ENCODE measurements around the gene LRRC31. TPM values are rescaled to one million over a fixed set of nuclear protein-coding genes. Genes with fewer than 3 reads are reported as not detected.
A peak's percentile ranks its signal among the peaks of the same experiment; 100 is the strongest.

Gene LRRC31
- total RNA-seq, 2 experiments from 2014 or later = not detected

DNA sequence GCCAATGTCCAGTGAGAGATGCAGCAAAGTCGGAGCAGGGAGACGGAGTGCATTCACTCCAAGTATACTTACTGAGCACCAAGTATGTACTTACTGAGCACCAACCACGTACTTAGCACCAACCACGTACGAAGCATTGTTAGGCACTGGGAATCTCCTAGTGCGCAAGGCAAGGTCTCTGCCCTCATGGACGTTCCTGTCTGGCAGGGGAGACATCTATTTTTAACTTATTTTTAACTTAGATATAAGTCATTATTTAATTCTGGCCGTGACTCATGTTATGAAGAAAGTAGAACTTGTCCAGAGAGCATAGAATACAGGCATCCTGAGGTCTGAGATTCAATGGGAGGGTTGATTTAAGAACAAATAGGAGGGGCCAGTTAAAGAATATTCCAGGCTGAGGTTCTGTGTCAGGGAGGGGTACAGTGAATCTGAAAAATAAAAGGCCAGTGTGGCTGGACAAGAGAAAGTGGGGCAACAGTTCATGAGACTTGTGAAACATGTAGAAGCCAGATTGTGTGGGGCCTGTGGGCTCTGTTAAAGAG, 9.3 kb upstream of the LRRC31 start:
- Mint-ChIP-seq H3K9me3 (peaks cover 3% of the 10 kb centered on the region), H3K27ac (no peak overlapping the region), H3K4me3 (no peak overlapping the region), H3K4me1 (peaks cover 2% of the 10 kb centered on the region), H3K36me3 (no peaks in the 10 kb centered on the region), H3K27me3 (no peaks in the 10 kb centered on the region)
- DNase-seq = no peak

DNA sequence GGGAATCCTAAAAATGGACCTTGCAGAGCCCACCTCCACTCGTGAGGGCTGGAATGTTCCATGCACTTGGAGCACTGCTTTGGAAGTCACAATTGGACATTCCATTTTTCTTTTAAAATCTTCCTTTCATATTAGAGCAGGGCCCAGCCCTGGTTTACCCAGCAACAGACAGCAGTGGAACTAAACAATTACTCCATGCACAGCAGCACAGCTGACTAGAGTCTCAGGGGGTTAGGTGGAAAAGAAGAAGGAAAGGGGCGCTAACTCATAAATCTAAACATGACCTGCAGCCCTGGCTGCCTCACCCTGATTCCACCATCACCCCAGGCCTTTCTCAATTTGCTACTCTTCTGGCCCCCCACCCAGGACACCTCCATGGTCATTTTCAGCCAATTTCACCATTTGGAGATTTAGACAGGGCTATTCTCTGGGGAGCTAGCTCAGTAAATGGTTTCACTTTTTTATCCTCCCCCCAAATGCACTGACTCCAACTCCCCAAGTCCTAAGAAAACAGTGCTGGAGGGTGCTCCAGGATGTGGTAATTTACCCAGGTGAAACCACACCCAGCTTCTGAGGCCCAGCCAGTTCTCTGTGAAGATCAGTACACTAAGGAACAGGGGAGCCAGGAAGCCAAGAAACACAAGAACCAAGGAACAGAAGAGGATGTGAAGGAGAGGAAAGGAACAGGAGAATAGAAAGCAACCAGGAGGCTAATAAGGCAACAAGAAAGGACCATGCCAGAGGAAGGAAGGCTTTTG, 1.6 kb upstream of the LRRC31 start:
- Mint-ChIP-seq H3K36me3 (no peaks in the 10 kb centered on the region), H3K9me3 (peaks cover 3% of the 10 kb centered on the region), H3K27me3 (no peaks in the 10 kb centered on the region), H3K27ac (peak overlapping the region; percentile 0), H3K4me3 (no peak overlapping the region), H3K4me1 (peaks cover 14% of the 10 kb centered on the region)
- peak; percentile 12 for DNase-seq

DNA sequence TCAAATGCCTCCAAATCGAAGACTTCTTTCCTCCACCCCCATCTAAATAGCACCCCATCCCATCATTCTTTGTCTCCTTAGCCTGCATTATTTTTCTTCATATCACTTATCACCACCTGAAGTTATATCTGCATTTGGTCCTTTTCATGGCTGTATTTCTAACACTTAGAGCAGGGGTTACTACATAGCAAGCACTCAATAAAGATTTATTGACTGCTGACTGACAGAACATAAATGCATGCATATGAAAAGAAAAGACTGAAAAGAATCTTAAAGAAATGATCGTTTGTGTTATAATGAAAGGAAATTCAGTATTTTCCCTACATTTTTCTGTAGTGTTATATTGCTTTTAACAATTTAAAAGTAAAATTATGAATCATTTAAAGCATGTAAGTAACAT, 1.4 kb downstream of the LRRC31 start:
- Mint-ChIP-seq H3K4me1 (peaks cover 31% of the 10 kb centered on the region), H3K4me3 (no peak overlapping the region), H3K27me3 (no peaks in the 10 kb centered on the region), H3K9me3 (no peaks in the 10 kb centered on the region), H3K36me3 (no peaks in the 10 kb centered on the region), H3K27ac (no peak overlapping the region)
- DNase-seq = no peak

DNA sequence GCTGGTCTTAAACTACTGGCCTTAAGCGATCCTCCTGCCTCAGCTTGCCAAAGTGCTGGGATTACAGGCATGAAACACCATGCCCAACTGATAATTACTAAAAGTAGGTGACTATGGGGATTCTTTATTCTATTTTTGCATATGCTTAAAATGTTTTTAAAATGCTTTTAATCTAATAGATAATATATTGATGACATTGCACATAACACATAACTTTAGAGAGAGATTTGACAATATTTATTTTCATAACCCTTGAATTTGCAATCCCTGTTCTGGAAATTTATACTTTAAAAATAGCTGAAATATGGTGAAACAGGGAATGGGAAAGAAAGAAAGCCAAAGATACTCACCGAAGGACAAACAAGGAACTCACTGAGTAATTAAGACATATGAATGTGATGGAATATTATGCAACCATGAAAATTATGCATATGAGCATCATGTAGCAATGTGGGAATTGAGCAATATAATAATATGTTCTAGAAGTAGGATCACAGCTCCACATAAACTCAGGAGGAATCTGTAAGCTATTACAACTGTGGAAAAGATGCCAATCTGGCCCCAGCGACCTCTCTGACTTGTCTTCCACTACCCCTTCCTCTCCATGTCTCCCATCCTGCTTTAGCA, 2.0 kb downstream of the LRRC31 start:
- no peak overlapping the region for H3K4me3 Mint-ChIP-seq
- H3K27ac Mint-ChIP-seq = no peak overlapping the region
- H3K4me1 Mint-ChIP-seq = peaks cover 31% of the 10 kb centered on the region
- H3K36me3 Mint-ChIP-seq = no peaks in the 10 kb centered on the region
- no peaks in the 10 kb centered on the region for H3K27me3 Mint-ChIP-seq
- no peak for DNase-seq
- H3K9me3 Mint-ChIP-seq = no peaks in the 10 kb centered on the region

DNA sequence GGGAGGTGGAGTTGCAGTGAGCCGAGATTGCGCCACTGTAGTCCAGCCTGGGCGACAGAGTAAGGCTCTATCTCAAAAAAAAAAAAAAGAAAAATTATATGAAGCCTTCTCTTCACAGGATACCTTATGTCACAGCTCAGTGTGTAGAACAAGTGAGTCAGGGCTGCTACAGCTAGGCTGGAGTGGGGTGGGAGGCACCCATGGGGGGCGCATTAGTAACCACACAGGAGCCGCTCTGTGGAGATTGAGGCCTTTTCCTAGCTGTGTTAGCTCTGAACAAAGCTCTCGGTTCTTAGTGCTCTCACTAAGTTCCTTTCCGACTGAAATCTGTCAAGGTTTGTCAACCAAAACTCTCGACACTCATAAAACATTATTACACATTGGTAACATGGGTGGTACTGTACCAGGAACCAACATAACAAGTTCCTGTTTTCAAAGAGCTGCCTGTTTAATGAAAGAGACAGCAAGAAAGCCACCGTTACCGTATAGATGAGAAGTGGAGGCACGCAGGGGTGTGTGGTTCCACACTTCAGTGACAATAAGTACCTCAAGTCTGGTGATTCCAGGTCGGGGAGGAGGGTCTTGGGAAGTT, 4.5 kb downstream of the LRRC31 start:
- Mint-ChIP-seq H3K27me3 (peaks cover 3% of the 10 kb centered on the region), H3K4me3 (no peak overlapping the region), H3K4me1 (peaks cover 21% of the 10 kb centered on the region), H3K27ac (peak overlapping the region; percentile 16), H3K36me3 (no peaks in the 10 kb centered on the region), H3K9me3 (no peaks in the 10 kb centered on the region)
- peak; percentile 42 for DNase-seq

DNA sequence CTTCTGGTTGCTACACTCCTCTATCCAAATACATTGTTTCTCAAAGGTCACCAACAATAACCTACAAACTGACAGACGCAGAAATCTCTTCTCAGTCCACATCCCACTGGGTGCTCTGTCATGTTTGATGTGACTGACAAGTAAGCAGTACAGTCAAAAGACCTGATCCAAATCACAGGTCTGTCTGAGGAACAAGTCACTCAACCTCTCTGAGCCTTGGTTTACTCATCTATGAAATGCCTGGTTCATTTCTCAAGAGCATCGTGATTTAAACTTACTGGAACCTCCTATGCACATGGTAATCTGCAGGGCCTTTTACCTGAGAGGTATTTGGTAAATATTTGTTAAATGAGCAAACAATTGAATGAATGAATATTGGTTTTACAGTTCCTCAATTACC, 5.5 kb downstream of the LRRC31 start:
- Mint-ChIP-seq H3K4me3 (no peak overlapping the region), H3K9me3 (no peaks in the 10 kb centered on the region), H3K27ac (no peak overlapping the region), H3K27me3 (peaks cover 3% of the 10 kb centered on the region), H3K36me3 (no peaks in the 10 kb centered on the region), H3K4me1 (peaks cover 17% of the 10 kb centered on the region)
- no peak for DNase-seq

DNA sequence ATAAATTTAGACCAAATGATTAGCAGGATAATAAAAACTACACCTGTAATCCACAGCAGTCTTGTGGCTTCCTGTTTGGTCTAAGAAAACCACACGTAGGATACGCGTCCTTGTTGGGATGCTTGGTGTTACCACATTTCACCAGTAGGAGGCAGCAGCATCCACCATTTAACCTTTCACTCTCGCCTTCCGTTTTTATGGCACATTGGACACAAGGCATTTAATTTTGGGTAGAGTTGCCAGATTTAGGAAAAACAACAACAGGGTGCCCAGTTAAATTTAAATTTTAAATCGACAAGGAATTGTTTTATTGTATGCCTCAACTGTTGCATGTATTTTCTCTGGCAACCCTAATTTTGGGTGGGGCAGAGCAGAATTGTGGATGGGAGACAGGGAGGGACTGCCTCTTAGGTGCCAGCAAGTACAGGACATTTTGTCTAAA, 6.3 kb downstream of the LRRC31 start:
- Mint-ChIP-seq H3K4me3 (no peak overlapping the region), H3K36me3 (no peaks in the 10 kb centered on the region), H3K27ac (no peak overlapping the region), H3K9me3 (no peaks in the 10 kb centered on the region), H3K27me3 (peaks cover 3% of the 10 kb centered on the region), H3K4me1 (peaks cover 17% of the 10 kb centered on the region)
- peak; percentile 54 for DNase-seq

DNA sequence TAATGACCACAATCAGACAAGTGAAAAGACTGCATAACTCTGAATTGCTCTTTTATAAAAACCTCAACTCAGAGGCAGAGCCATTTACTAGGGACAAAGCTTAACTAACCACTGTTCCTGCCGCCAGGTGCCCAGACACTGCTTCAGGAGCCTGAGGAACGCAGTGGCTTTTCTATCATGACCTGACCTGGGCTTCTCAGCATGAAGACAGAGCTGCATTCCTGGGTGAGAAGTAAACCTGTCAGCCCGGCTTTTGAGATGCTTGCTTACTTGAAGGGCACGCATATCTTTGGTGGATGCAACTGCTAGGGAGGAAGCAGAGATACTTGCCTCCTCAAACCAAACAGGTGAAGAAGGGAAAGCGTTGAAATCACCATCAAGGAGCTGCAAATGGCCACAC, 7.9 kb downstream of the LRRC31 start:
- DNase-seq = no peak
- H3K4me3 Mint-ChIP-seq = no peak overlapping the region
- peaks cover 3% of the 10 kb centered on the region for H3K27me3 Mint-ChIP-seq
- H3K27ac Mint-ChIP-seq = no peak overlapping the region
- H3K4me1 Mint-ChIP-seq = peaks cover 17% of the 10 kb centered on the region
- H3K9me3 Mint-ChIP-seq = no peaks in the 10 kb centered on the region
- H3K36me3 Mint-ChIP-seq = no peaks in the 10 kb centered on the region

DNA sequence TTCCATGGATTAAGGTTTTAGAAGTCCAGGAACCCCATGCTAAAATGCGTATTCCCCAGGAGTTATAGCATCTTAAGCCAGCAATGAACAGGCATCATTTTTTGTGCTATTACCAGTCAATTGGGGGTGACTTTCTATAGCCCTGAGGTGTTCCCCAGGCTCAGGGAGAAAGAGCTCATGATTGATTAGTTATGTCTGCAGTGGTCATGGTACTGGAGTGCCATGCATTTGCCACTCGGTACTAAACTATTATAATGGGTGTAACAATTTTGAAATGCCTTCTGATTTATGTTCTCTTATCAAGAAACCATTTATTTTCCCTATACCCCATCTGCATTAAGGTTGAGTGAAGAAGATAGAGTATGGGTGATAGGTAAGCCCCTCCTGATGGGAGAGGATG, 11.9 kb downstream of the LRRC31 start:
- DNase-seq = no peak
- H3K27me3 Mint-ChIP-seq = peaks cover 3% of the 10 kb centered on the region
- no peaks in the 10 kb centered on the region for H3K9me3 Mint-ChIP-seq
- H3K4me1 Mint-ChIP-seq = no peaks in the 10 kb centered on the region
- no peaks in the 10 kb centered on the region for H3K36me3 Mint-ChIP-seq
- no peak overlapping the region for H3K4me3 Mint-ChIP-seq
- no peak overlapping the region for H3K27ac Mint-ChIP-seq

DNA sequence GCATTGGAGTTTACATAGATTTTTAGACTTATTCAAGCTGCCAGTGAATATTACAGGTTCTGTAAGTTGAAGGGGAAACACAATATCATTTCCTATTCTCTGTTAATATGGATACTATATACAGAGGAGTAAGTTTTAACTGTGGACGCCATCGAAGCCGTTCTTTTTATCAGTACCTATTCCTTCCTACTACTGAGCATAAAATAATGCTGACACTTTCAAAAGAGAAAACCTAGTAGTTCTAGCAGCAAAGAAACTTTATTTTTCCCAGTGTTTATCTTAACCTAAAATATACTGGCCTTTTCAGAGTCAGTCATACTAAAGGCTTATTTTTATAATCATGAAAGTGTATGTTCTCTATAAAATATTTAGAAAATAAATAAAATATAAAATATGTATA, 14.2 kb downstream of the LRRC31 start:
- Mint-ChIP-seq H3K27ac (no peak overlapping the region), H3K36me3 (no peaks in the 10 kb centered on the region)

DNA sequence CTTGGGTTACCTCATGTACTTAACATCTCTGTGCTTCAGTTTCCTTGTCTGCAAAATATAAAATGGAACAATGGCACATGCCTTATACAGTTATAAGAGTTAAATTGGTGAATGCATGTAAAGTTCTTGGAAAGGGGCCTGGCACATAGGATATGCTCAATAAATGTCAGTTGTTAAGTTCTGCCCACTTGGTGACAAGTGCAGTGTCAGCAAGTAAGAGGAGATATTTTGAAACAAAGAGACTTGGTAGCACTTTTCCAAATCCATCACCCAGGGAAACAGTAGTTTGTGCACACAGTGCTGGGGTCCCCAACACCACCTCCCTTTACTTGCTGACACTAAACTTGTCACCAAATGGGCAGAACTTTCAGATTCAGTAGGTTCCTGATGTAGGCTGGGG, 19.1 kb downstream of the LRRC31 start:
- Mint-ChIP-seq H3K27ac (no peak overlapping the region), H3K9me3 (no peaks in the 10 kb centered on the region), H3K36me3 (no peaks in the 10 kb centered on the region), H3K27me3 (peaks cover 9% of the 10 kb centered on the region), H3K4me1 (peaks cover 2% of the 10 kb centered on the region), H3K4me3 (no peak overlapping the region)
- no peak for DNase-seq

More for the DNA sequence above, 14.2 kb downstream of the LRRC31 start:
- DNase-seq = no peak
- no peaks in the 10 kb centered on the region for H3K9me3 Mint-ChIP-seq
- H3K4me1 Mint-ChIP-seq = no peaks in the 10 kb centered on the region
- H3K4me3 Mint-ChIP-seq = no peak overlapping the region
- no peaks in the 10 kb centered on the region for H3K27me3 Mint-ChIP-seq

DNA sequence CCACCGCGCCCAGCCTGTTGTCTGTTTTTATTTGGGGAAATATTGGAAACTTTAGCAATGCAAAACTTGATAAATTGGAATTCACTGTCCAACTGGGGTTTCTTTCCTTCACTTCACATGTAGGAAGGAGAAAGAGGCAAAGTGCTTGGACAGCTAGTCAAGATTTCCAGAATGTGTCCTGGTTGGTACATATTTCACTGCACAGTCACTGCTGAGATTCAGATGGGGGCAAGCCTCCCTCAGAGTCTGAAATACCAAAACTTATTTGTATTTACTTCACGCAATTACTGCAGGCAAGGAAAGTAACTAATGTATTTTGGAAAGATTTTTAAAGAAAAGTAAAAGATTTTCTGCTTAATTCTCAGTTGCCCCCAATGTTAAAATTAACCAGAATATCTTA, 21.0 kb downstream of the LRRC31 start:
- H3K9me3 Mint-ChIP-seq = no peaks in the 10 kb centered on the region
- no peak for DNase-seq
- H3K36me3 Mint-ChIP-seq = no peaks in the 10 kb centered on the region
- H3K4me3 Mint-ChIP-seq = no peak overlapping the region
- H3K4me1 Mint-ChIP-seq = peaks cover 2% of the 10 kb centered on the region
- no peak overlapping the region for H3K27ac Mint-ChIP-seq
- H3K27me3 Mint-ChIP-seq = peaks cover 9% of the 10 kb centered on the region

DNA sequence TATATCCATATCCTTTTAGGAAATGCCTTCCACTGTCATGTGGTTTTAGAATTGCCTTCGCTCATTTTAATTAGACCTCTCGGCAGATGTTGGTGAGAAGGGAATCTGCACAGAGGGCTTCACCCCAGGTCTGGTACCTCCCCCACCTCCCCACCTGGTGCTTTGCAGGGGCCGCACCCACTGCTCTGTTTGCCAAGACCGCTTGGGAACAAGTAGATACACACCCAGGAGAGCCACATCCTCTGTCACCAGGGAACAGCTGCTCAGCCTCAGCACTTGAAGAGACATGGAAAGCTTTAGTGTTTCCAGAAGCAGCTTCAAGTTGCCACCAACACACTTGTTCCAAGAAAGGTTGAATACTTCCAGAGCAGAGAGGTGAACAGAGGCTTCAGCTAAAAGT, 21.8 kb downstream of the LRRC31 start:
- H3K4me3 Mint-ChIP-seq = no peak overlapping the region
- DNase-seq = no peak
- peaks cover 2% of the 10 kb centered on the region for H3K4me1 Mint-ChIP-seq
- H3K9me3 Mint-ChIP-seq = peaks cover under 1% of the 10 kb centered on the region
- no peaks in the 10 kb centered on the region for H3K36me3 Mint-ChIP-seq
- no peak overlapping the region for H3K27ac Mint-ChIP-seq
- H3K27me3 Mint-ChIP-seq = peaks cover 9% of the 10 kb centered on the region

DNA sequence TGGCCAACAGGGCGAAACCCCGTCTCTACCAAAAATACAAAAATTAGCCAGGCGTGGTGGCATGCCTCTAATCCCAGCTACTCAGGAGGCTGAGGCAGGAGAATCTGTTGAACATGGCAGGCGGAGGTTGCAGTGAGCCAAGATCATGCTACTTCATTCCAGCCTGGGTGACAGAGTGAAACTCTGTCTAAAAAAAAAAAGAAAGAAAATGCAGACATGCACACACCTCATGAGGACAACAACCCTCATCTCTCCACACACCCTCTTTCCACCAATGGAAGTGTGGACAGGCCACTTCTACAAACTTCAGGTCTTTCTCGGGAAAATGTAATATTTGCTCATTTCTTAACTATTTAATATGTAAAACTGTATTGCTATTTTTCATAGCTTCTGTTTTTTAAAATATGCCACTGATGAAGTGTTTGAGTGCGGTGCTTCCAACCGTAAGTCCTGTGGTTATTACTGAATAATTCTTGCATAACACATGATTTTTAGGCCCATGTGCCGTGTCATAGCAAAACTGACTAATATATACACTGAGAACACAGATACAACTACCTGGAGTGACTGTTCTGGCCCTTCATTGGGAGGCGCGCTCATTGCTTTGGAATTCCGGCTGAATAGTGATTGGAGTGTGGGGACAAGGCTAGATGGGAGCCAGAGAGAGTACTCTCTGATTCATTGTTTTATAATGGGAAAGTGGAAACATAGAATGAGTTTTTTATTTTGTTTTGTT, 23.1 kb downstream of the LRRC31 start:
- Mint-ChIP-seq H3K4me1 (peaks cover 2% of the 10 kb centered on the region), H3K27me3 (peaks cover 9% of the 10 kb centered on the region), H3K27ac (no peak overlapping the region), H3K9me3 (peaks cover 1% of the 10 kb centered on the region), H3K36me3 (no peaks in the 10 kb centered on the region), H3K4me3 (no peak overlapping the region)
- no peak for DNase-seq

DNA sequence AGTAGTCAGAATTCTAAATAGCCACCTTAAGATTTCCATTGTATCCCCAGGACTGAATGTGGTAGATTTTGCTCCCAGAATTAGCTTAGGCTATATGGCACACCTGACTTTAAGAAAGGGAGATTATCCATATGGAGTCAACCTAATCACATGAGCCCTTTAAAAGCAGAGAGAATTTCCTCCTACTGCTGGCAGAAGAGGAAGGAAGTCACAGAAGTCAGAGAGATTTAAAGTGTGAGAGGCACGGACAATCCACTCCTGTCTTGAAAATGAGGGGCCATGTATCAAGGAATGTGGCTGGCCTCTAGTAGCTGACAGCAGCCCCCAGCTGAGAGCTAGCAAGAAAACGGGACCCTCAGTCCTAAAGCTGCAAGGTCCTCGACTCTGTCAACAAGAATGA, 26.8 kb downstream of the LRRC31 start:
- Mint-ChIP-seq H3K36me3 (no peaks in the 10 kb centered on the region), H3K4me3 (no peak overlapping the region), H3K27ac (no peak overlapping the region), H3K9me3 (peaks cover 1% of the 10 kb centered on the region), H3K27me3 (peaks cover 9% of the 10 kb centered on the region), H3K4me1 (peaks cover 2% of the 10 kb centered on the region)
- no peak for DNase-seq
